Lung (tissue), 12 donors: ENCODE data around the gene MTHFD2L. TPM values are rescaled to one million over a fixed set of nuclear protein-coding genes. Genes with fewer than 3 reads are reported as not detected.

Experiments used
- ATAC-seq: fragments of 200-7000 bp; cut with Tn5 transposase; one replicate; pipeline ENCODE4 v1.9.1; 2020; ENCODE audit warnings: moderate number of reproducible peaks; ENCODE audit not compliant: insufficient read depth, low FRiP score
- DNase-seq, 3 donors: peaks; one replicate each; pipeline ENCODE4 v3.0.0-alpha.2; 2013 to 2017
- H3K27ac ChIP-seq, 2 donors: one replicate each; pipeline ENCODE4 v1.5.1; 2013; ENCODE audit warnings: mild to moderate bottlenecking in 2 of 2, moderate library complexity in 2 of 2, control low read depth in 1 of 2, inconsistent platforms in 1 of 2, low read depth in 1 of 2, low read length in 1 of 2
- H3K27me3 ChIP-seq, 3 donors: one replicate each; pipeline ENCODE4 v1.5.1; 2013; ENCODE audit warnings: low read length in 2 of 3; ENCODE audit not compliant: control insufficient read depth in 3 of 3, insufficient read depth in 3 of 3
- H3K36me3 ChIP-seq, 4 donors: one replicate each; pipeline ENCODE4 v1.5.1; 2013; ENCODE audit warnings: low read length in 4 of 4, mild to moderate bottlenecking in 1 of 4, moderate library complexity in 1 of 4; ENCODE audit not compliant: control insufficient read depth in 4 of 4, insufficient read depth in 4 of 4
- H3K4me1 ChIP-seq, 5 donors: one replicate each; pipeline ENCODE4 v1.5.1; 2013; ENCODE audit warnings: low read length in 5 of 5, mild to moderate bottlenecking in 2 of 5, moderate library complexity in 1 of 5; ENCODE audit not compliant: control insufficient read depth in 5 of 5, insufficient read depth in 5 of 5
- H3K4me3 ChIP-seq: one replicate; pipeline ENCODE4 v1.5.1; 2013; ENCODE audit warnings: mild to moderate bottlenecking, control low read depth, moderate library complexity
- H3K9ac ChIP-seq, 2 donors: one replicate each; pipeline ENCODE4 v1.5.1; 2013; ENCODE audit warnings: low read length in 2 of 2, control low read depth in 1 of 2; ENCODE audit not compliant: insufficient read depth in 1 of 2
- H3K9me3 ChIP-seq, 4 donors: one replicate each; pipeline ENCODE4 v1.5.1; 2013; ENCODE audit warnings: low read length in 3 of 4, mild to moderate bottlenecking in 1 of 4, moderate library complexity in 1 of 4; ENCODE audit not compliant: control insufficient read depth in 4 of 4, insufficient read depth in 3 of 4
- WGBS, 2 donors: extraction: QIAGEN DNeasy Blood & Tissue Kit; methylation state at CpG; one replicate each; pipeline ENCODE4 v1.1.7; 2013; 5-methylcytosine and 5-hydroxymethylcytosine counted together
- polyA plus RNA-seq, 2 donors: library from polyadenylated mRNA; stranded (reverse); fragments of 200-250 nt; gene quantifications; one replicate each; pipeline ENCODE4 v1.2.1, GENCODE V29; 2013
- total RNA-seq, 2 donors: library from RNA; depleted of rRNA in 1 of 2; stranded (reverse); fragments of >200 nt in 1 of 2; gene quantifications; one replicate each; pipeline ENCODE4 v1.2.1, GENCODE V29; 2014 to 2021
- TF ChIP-seq, protein P1 (sequence below): IDR thresholded peaks from 2 replicates; pipeline ENCODE4 v1.5.1; 2012; ENCODE audit warnings: mild to moderate bottlenecking; ENCODE audit errors: control extremely low read depth, extremely low read depth
- donor health status: control.
- donor health status: control.
- donor health status: Bipolar disorder and iron deficiency.
- donor health status: healthy.
- donor health status: DM: yes; HTN: yes; CAD: no.

Gene MTHFD2L
- total and polyA plus RNA-seq, 4 donors: 11.9 to 32.1 (median 15.4) TPM

DNA sequence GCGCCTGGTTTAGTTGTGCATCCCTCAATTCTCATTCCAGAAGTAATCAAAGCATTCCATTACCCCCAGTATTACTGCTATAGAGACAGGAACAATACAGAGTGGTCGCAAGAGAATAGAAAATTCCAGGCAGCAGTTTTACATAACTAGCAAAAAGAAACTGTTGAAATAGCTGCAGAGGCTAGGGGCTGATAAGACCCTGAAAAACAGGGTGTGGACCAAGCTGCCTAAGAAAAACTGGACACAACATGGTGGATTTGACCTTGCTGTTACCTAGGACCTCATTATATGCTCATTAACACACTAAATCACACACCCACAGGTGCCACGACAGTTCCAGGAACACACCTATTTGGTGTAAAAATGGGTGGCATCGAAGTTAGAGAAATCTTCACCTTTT is 165.7 kb downstream of the MTHFD2L start:
- Histone ChIP-seq H3K4me3 (no peak overlapping the region), H3K9ac (no peak overlapping the region), H3K36me3 (no peaks in the 10 kb centered on the region), H3K27ac (no peak overlapping the region), H3K27me3 (no peaks in the 10 kb centered on the region), H3K4me1 (no peaks in the 10 kb centered on the region), H3K9me3 (no peaks in the 10 kb centered on the region)
- 82 to 86% methylated on average over 4 of the region's 4 CpGs for WGBS, 2 donors
- TF ChIP-seq, protein P1, sequence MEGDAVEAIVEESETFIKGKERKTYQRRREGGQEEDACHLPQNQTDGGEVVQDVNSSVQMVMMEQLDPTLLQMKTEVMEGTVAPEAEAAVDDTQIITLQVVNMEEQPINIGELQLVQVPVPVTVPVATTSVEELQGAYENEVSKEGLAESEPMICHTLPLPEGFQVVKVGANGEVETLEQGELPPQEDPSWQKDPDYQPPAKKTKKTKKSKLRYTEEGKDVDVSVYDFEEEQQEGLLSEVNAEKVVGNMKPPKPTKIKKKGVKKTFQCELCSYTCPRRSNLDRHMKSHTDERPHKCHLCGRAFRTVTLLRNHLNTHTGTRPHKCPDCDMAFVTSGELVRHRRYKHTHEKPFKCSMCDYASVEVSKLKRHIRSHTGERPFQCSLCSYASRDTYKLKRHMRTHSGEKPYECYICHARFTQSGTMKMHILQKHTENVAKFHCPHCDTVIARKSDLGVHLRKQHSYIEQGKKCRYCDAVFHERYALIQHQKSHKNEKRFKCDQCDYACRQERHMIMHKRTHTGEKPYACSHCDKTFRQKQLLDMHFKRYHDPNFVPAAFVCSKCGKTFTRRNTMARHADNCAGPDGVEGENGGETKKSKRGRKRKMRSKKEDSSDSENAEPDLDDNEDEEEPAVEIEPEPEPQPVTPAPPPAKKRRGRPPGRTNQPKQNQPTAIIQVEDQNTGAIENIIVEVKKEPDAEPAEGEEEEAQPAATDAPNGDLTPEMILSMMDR: no peak
- ATAC-seq: no peak
- DNase-seq: no peak

DNA sequence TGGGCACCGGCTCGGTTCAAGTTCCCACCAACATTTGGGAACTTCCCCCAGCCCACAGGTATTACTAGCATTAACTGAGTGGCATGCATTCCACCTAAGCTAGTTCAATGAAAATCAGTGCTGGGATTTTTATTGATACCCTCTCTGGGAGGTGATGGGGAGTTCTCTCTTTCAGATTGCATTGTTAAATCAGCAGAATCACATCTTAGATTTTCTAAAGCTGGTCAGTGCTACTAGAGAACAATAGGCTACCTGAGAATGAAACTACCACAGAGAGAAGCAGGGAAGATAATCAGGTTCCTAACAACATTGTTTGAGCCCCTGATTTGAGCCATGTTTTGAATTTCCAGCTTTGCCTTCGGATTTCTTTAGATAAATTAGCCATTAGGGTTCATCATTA is 166.3 kb downstream of the MTHFD2L start:
- ATAC-seq (no peak), DNase-seq (no peak)
- Histone ChIP-seq H3K36me3 (no peaks in the 10 kb centered on the region), H3K9me3 (no peaks in the 10 kb centered on the region), H3K27ac (no peak overlapping the region), H3K9ac (no peak overlapping the region), H3K27me3 (no peaks in the 10 kb centered on the region), H3K4me1 (no peaks in the 10 kb centered on the region), H3K4me3 (no peak overlapping the region)
- 44 to 52% methylated on average over 3 of the region's 3 CpGs for WGBS, 2 donors
- TF ChIP-seq, protein P1: no peak

DNA sequence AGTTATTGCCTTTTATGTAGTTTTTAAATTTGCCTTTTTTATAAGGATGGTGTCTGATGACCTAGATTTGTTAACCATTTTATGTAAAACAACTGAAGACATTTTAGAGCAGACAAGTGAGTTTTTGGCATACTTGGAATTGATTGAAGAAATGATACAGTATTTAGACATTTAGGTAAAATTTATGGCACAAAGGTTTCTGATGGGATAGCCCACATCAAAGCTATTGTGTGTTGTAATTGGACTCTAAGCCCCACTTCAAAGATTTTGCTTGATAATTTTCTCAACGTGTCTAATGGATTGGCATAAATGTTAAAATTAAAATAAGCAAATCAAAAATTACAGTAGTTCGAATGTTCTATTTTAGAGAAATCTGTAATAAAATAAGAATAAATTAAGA is 168.0 kb downstream of the MTHFD2L start:
- 75 to 82% methylated on average over 2 of the region's 2 CpGs for WGBS, 2 donors

DNA sequence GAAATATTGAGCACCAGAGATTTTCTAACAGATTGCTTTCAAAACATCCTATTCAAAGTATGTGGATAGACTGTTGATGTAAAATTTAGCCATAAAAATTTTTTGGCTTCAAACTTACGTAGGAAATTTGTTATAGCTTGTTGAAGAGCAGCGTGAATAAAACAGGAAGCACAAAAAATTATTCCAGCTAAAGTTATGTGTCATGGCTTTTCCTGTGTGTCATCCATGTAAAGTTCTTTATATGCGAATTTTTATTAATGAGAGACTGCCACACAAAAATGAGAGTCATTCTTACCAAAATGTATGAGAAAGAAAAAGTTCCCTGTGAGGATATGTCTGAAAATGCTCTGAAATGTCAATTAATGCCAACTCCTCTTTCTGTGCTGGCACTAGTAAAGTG is 169.8 kb downstream of the MTHFD2L start:
- ATAC-seq: no peak
- no peak overlapping the region for H3K9ac ChIP-seq
- H3K27me3 ChIP-seq: no peaks in the 10 kb centered on the region
- H3K9me3 ChIP-seq: no peaks in the 10 kb centered on the region
- H3K4me3 ChIP-seq: no peak overlapping the region
- TF ChIP-seq, protein P1: no peak
- 35 to 40% methylated on average over 3 of the region's 3 CpGs for WGBS, 2 donors
- H3K27ac ChIP-seq: no peak overlapping the region
- no peaks in the 10 kb centered on the region for H3K36me3 ChIP-seq
- DNase-seq: no peak
- H3K4me1 ChIP-seq: no peaks in the 10 kb centered on the region

More for the DNA sequence above, 168.0 kb downstream of the MTHFD2L start:
- Histone ChIP-seq H3K36me3 (no peaks in the 10 kb centered on the region), H3K9ac (no peak overlapping the region), H3K4me1 (no peaks in the 10 kb centered on the region), H3K4me3 (no peak overlapping the region), H3K9me3 (no peaks in the 10 kb centered on the region), H3K27me3 (no peaks in the 10 kb centered on the region), H3K27ac (no peak overlapping the region)
- DNase-seq (no peak), ATAC-seq (no peak)
- TF ChIP-seq, protein P1: no peak
